GM12875 (cell line): ENCODE measurements around the gene HK2.
"Not testable (repeated sequence)": the region's sequence is repeated elsewhere in the genome, so short reads cannot be mapped to it uniquely, and the experiment has no call there.

ENCODE experiments used
- H3K4me3 ChIP-seq: one replicate; pipeline ENCODE4 v1.5.1; 2011; ENCODE audit warnings: low read depth, low read length, control low read depth
- CTCF ChIP-seq: IDR thresholded peaks from 2 replicates; pipeline ENCODE4 v1.5.1; 2011; ENCODE audit warnings: low read depth, mild to moderate bottlenecking, control low read depth, inconsistent platforms, low read length, moderate library complexity, borderline replicate concordance; ENCODE audit not compliant: insufficient read depth

The HK2 gene

GRCh38 chr2:74833418-74834233, at the start of gene HK2:
TSS of gene HK2 (plus strand) at chr2:74834127. CDS start at chr2:74834581, 454 bp downstream.
- TF ChIP-seq CTCF, result no peak
- peak within 1 kb of the TSS; percentile 87 for H3K4me3 ChIP-seq

DNA sequence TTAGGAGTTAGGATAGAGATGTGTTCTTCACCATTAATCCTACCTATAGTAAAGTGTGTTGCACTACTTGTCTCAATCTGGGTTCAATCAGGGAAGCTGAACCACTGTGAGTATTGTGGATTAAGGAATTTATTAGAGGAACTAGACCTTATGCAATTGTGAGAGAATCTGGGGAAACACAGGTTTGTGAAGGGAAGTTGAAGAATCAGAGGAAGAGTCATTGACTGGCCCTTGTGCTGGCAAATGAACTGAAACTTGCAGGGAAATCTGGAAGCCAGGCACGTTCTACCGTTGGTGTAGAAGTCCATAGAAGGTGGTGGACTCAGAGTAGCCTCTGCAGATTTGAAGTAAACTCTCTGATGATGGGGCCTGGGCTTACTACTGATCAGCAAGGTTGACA, 44.7 kb upstream of the HK2 start:
- no peak for TF ChIP-seq CTCF
- no peak overlapping the region for H3K4me3 ChIP-seq

- no peak for TF ChIP-seq CTCF
These were observed 41.6 kb upstream of the HK2 start for GRCh38 chr2:74792282-74792681.

GRCh38 chr2:74794878-74795277, 39.0 kb upstream of the HK2 start:
- not testable (repeated sequence) for H3K4me3 ChIP-seq

More at GRCh38 chr2:74792282-74792681, 41.6 kb upstream of the HK2 start:
- H3K4me3 ChIP-seq, result no peak overlapping the region

- no peak for TF ChIP-seq CTCF
- no peak overlapping the region for H3K4me3 ChIP-seq
These were observed 27.5 kb upstream of the HK2 start for GRCh38 chr2:74806355-74806839.

- TF ChIP-seq CTCF, result no peak
These were observed 27.0 kb upstream of the HK2 start for GRCh38 chr2:74806920-74807319.

GRCh38 chr2:74812787-74813590, 20.9 kb upstream of the HK2 start:
- no peak overlapping the region for H3K4me3 ChIP-seq
- no peak for TF ChIP-seq CTCF

More at GRCh38 chr2:74806920-74807319, 27.0 kb upstream of the HK2 start:
- no peak overlapping the region for H3K4me3 ChIP-seq
